HL-60 (cell line): ENCODE results near the gene PLXNA3.

Experiments
- DNase-seq, 2 experiments: peaks; one replicate each; pipeline ENCODE4 v3.0.0-alpha.2; 2010 to 2020; ENCODE audit warnings: low read depth in 1 of 2, low spot score in 1 of 2
- H3K27ac ChIP-seq: fragments of 250-450 bp; sonication (Bioruptor Pico); replicated peaks from 2 replicates; pipeline ENCODE4 v1.5.1; 2020; ENCODE audit warnings: mild to moderate bottlenecking, moderate library complexity
- H3K27me3 ChIP-seq: fragments of 250-450 bp; sonication (Bioruptor Pico); 2 replicates; pipeline ENCODE4 v1.5.1; 2021; ENCODE audit warnings: mild to moderate bottlenecking, moderate library complexity; ENCODE audit not compliant: insufficient read depth, poor library complexity, severe bottlenecking
- H3K4me3 ChIP-seq: replicated peaks from 2 replicates; pipeline ENCODE4 v1.5.1; 2011; ENCODE audit warnings: mild to moderate bottlenecking, control low read depth, low read length; ENCODE audit not compliant: insufficient read depth
- CTCF ChIP-seq: IDR thresholded peaks from one replicate; pipeline ENCODE4 v1.5.1; 2011; ENCODE audit warnings: low read length, control low read depth, inconsistent platforms; ENCODE audit not compliant: insufficient read depth
- GABPA ChIP-seq: IDR thresholded peaks from 2 replicates; pipeline ENCODE4 v1.6.1; 2012; ENCODE audit warnings: low read depth
- POLR2AphosphoS5 ChIP-seq: IDR thresholded peaks from 2 replicates; pipeline ENCODE4 v1.6.1; 2012; ENCODE audit warnings: low read depth
- REST ChIP-seq: IDR thresholded peaks from 2 replicates; pipeline ENCODE4 v1.6.1; 2012; ENCODE audit warnings: low read depth; ENCODE audit not compliant: insufficient replicate concordance
- SPI1 ChIP-seq: IDR thresholded peaks from 2 replicates; pipeline ENCODE4 v1.6.1; 2012; ENCODE audit warnings: low read depth, mild to moderate bottlenecking, borderline replicate concordance

Gene PLXNA3

GRCh38 chrX:154444755-154445246 is 13.3 kb upstream of the PLXNA3 start:
- DNase-seq, result no peak
- TF ChIP-seq CTCF (no peak), REST (no peak), GABPA (no peak), SPI1 (no peak), POLR2AphosphoS5 (no peak)
- H3K4me3 ChIP-seq, result peak overlapping the region; percentile 46
- H3K27ac ChIP-seq, result no peak overlapping the region
- no peaks in the 10 kb centered on the region for H3K27me3 ChIP-seq

GRCh38 chrX:154445776-154446175 is 12.3 kb upstream of the PLXNA3 start:
- Histone ChIP-seq H3K4me3 (no peak overlapping the region), H3K27me3 (no peaks in the 10 kb centered on the region), H3K27ac (no peak overlapping the region)
- TF ChIP-seq CTCF (no peak), GABPA (no peak), POLR2AphosphoS5 (no peak)
- DNase-seq, result no peak

GRCh38 chrX:154446430-154446829 is 11.7 kb upstream of the PLXNA3 start:
- H3K27ac ChIP-seq, result no peak overlapping the region
- no peak for DNase-seq
- TF ChIP-seq POLR2AphosphoS5 (no peak), REST (no peak), CTCF (no peak), SPI1 (no peak), GABPA (no peak)
- no peak overlapping the region for H3K4me3 ChIP-seq
- no peaks in the 10 kb centered on the region for H3K27me3 ChIP-seq

GRCh38 chrX:154448484-154448883 is 9.6 kb upstream of the PLXNA3 start:
- TF ChIP-seq REST (no peak), SPI1 (no peak), GABPA (no peak), POLR2AphosphoS5 (no peak), CTCF (no peak)
- Histone ChIP-seq H3K27me3 (no peaks in the 10 kb centered on the region), H3K4me3 (no peak overlapping the region), H3K27ac (no peak overlapping the region)
- no peak for DNase-seq
